ENCODE data around the gene KIAA0513.

DNA sequence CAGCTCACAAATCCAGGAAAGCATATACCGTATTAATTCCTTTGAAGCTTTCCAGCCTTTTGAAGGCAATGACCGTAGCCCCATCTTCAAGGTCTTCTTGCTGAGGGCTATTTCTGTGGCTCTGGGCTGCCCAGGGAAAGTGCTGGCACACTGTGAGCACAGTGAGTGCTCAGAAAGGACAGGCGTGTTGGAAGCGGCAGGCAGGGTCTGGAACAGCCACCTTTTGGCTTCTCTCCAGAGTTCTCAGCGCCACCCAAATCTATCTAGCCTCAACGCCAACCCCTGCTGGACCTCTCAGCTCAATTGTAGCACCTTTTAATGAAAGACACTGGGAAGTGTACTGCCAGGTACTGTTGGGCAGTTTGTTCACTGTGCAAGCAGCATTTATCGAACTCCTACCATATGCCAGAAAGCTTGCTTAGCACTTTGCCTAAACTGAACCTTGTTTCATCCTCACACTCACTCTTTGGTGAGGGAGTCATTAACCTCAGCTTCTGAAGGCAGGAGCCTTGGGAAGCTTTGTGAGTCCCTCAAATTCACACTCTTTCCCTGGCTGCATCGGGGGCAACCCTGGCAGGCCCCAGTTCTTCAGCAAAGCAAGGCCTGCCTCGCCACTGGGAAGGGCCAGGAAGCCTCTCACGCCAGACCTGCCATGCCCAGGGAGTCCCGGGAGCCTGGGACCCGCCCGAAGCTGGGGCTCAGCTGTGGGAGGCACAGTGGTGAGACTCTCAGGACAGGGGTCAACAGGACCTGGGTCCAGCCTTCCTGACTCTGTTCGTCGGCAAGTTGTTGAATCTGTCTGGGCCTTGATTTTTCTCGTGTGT lies 98.2 kb downstream of the KIAA0513 start:
- TF ChIP-seq, protein P1, sequence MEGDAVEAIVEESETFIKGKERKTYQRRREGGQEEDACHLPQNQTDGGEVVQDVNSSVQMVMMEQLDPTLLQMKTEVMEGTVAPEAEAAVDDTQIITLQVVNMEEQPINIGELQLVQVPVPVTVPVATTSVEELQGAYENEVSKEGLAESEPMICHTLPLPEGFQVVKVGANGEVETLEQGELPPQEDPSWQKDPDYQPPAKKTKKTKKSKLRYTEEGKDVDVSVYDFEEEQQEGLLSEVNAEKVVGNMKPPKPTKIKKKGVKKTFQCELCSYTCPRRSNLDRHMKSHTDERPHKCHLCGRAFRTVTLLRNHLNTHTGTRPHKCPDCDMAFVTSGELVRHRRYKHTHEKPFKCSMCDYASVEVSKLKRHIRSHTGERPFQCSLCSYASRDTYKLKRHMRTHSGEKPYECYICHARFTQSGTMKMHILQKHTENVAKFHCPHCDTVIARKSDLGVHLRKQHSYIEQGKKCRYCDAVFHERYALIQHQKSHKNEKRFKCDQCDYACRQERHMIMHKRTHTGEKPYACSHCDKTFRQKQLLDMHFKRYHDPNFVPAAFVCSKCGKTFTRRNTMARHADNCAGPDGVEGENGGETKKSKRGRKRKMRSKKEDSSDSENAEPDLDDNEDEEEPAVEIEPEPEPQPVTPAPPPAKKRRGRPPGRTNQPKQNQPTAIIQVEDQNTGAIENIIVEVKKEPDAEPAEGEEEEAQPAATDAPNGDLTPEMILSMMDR (IDR thresholded peaks at IDR 0.05), result no peak
- TF ChIP-seq POLR2A (IDR thresholded peaks at IDR 0.05) (no peak), EP300 (IDR thresholded peaks at IDR 0.05) (no peak)

All from tibial nerve (tissue), 4 donors.